K562 (cell line): ENCODE data around the gene BBC3. TPM values are rescaled to one million over a fixed set of nuclear protein-coding genes. Genes with fewer than 3 reads are reported as not detected.

Experiments used
- ARID2 ChIP-seq: fragments of 450-650 bp; IDR thresholded peaks from 2 replicates; pipeline ENCODE4 v1.6.1; 2017; ENCODE audit warnings: antibody characterized with exemption, mild to moderate bottlenecking
- ARNT ChIP-seq, 2 experiments: fragments of 450-650 bp; IDR thresholded peaks; 2 replicates each; pipeline ENCODE4 v1.6.1; 2016; ENCODE audit warnings: mild to moderate bottlenecking in 1 of 2
- BRD4 ChIP-seq: fragments of 200-600 bp; sonication (generic); IDR thresholded peaks from 2 replicates; pipeline ENCODE4 v1.6.1; 2017; ENCODE audit warnings: inconsistent platforms
- CBX3 ChIP-seq, 2 experiments: IDR thresholded peaks; 1 replicate in 1 of 2; 2 replicates in 1 of 2; pipeline ENCODE4 v1.6.1; 2012; ENCODE audit warnings: inconsistent platforms in 2 of 2, low read length in 2 of 2, borderline replicate concordance in 1 of 2, control low read depth in 1 of 2
- FOXK2 ChIP-seq, 2 experiments: fragments of 450-650 bp; IDR thresholded peaks in 1 of 2; conservative IDR thresholded peaks in 1 of 2; 2 replicates each; pipeline ENCODE4 v1.6.1; 2016; ENCODE audit warnings: low read depth in 2 of 2, mild to moderate bottlenecking in 1 of 2
- FUS ChIP-seq: fragments of 200-400 bp; formaldehyde crosslinking; optimal IDR thresholded peaks from 2 replicates; pipeline ENCODE3; 2017; ENCODE audit warnings: low read depth, low read length
- JUND ChIP-seq, 2 experiments: IDR thresholded peaks; 2 replicates in 1 of 2; 3 replicates in 1 of 2; pipeline ENCODE4 v1.6.1; 2011; ENCODE audit warnings: borderline replicate concordance in 2 of 2, low read depth in 2 of 2, low read length in 2 of 2, improper control_type of control experiment in 1 of 2, missing biosample characterization in 1 of 2, missing genetic modification characterization in 1 of 2, missing genetic modification reagents in 1 of 2
- MAFF ChIP-seq: IDR thresholded peaks from 2 replicates; pipeline ENCODE4 v1.6.1; 2012; ENCODE audit warnings: low read length, improper control_type of control experiment
- NR4A1 ChIP-seq, 2 experiments: fragments of 250-450 bp in 1 of 2; fragments of 450-650 bp in 1 of 2; sonication (Bioruptor Pico) in 1 of 2; IDR thresholded peaks; 2 replicates each; pipeline versions ENCODE4 v1.4.0 to v1.6.1; 2016 to 2020; ENCODE audit warnings: mild to moderate bottlenecking in 2 of 2, missing compliant biosample characterization in 1 of 2, missing genetic modification characterization in 1 of 2, moderate library complexity in 1 of 2
- PHB ChIP-seq: fragments of 250-450 bp; sonication (Bioruptor Pico); IDR thresholded peaks from 2 replicates; pipeline ENCODE4 v1.5.0; 2021
- RB1 ChIP-seq: fragments of 450-650 bp; IDR thresholded peaks from 2 replicates; pipeline ENCODE4 v1.6.1; 2017; ENCODE audit warnings: low read depth, mild to moderate bottlenecking
- ZNF140 ChIP-seq: fragments of 250-450 bp; sonication (Bioruptor Pico); IDR thresholded peaks from 2 replicates; pipeline ENCODE4 v1.8.0; 2021; ENCODE audit warnings: moderate library complexity, mild to moderate bottlenecking, inconsistent platforms
- ZNF583 ChIP-seq: fragments of 250-450 bp; sonication (Bioruptor Pico); IDR thresholded peaks from 2 replicates; pipeline ENCODE4 v1.4.0; 2020
- ZNF75A ChIP-seq: fragments of 450-650 bp; formaldehyde crosslinking; IDR thresholded peaks from 2 replicates; pipeline ENCODE4 v1.4.0; 2020; ENCODE audit warnings: mild to moderate bottlenecking
- ZZZ3 ChIP-seq: fragments of 450-650 bp; IDR thresholded peaks from 2 replicates; pipeline ENCODE4 v1.6.1; 2016; ENCODE audit warnings: antibody characterized with exemption, mild to moderate bottlenecking, moderate library complexity
- polyA plus RNA-seq, 8 experiments: library from polyadenylated mRNA; depleted of rRNA in 4 of 8; stranded (reverse) in 5 of 8; unstranded in 3 of 8; fragments of >200 nt; fragmentation: Nextera tagmentation in 2 of 8; fragmentation: Illumina TruSeq in 1 of 8; extraction: Ambion mirVana in 2 of 8; extraction: Trizol in 1 of 8; gene quantifications; 2 replicates each; pipeline versions ENCODE4 v1.2.1 to v1.2.3, GENCODE V29; 2011 to 2014; ENCODE audit warnings: inconsistent platforms in 1 of 8, missing spikeins in 1 of 8
- total RNA-seq, 7 experiments: library from RNA; depleted of rRNA in 6 of 7; stranded (reverse); fragments of >200 nt in 6 of 7; fragmentation: Illumina TruSeq in 2 of 7; extraction: Trizol in 2 of 7; gene quantifications; 2 replicates each; pipeline versions ENCODE4 v1.2.1 to v1.2.3, GENCODE V29; 2011 to 2021; ENCODE audit warnings: low replicate concordance in 1 of 7
- TF ChIP-seq, protein P1 (sequence below), 2 experiments: IDR thresholded peaks; 2 replicates each; pipeline ENCODE4 v1.6.1; 2011; ENCODE audit warnings: borderline replicate concordance in 1 of 2, control low read depth in 1 of 2, low read depth in 1 of 2, low read length in 1 of 2, mild to moderate bottlenecking in 1 of 2, mixed read lengths in 1 of 2, moderate library complexity in 1 of 2; ENCODE audit not compliant: insufficient read depth in 1 of 2, insufficient read length in 1 of 2, poor library complexity in 1 of 2, severe bottlenecking in 1 of 2; ENCODE audit errors: extremely low read depth in 1 of 2
- TF ChIP-seq, protein P2 (sequence below), 2 experiments: fragments of 450-650 bp; conservative IDR thresholded peaks; 2 replicates each; pipeline ENCODE4 v1.6.1; 2017; ENCODE audit warnings: mild to moderate bottlenecking in 2 of 2, moderate library complexity in 2 of 2
- TF ChIP-seq, protein P3 (sequence below): fragments of 200-800 bp; sonication (Bioruptor generic); IDR thresholded peaks from 2 replicates; pipeline ENCODE4 v1.6.1; 2017; ENCODE audit warnings: missing genetic modification characterization, missing compliant biosample characterization
- TF ChIP-seq, protein P4 (sequence below): sonication (generic); formaldehyde crosslinking; IDR thresholded peaks from 2 replicates; pipeline ENCODE4 v1.8.1; 2023; ENCODE audit warnings: mild to moderate bottlenecking, missing genetic modification reagents

BBC3 gene
- total and polyA plus RNA-seq, 9 of the 15 experiments (the other 6 are each of a cell fraction or from before 2014, with no cell fraction given), result 0.15 to 30.7 (median 4.8) TPM

DNA sequence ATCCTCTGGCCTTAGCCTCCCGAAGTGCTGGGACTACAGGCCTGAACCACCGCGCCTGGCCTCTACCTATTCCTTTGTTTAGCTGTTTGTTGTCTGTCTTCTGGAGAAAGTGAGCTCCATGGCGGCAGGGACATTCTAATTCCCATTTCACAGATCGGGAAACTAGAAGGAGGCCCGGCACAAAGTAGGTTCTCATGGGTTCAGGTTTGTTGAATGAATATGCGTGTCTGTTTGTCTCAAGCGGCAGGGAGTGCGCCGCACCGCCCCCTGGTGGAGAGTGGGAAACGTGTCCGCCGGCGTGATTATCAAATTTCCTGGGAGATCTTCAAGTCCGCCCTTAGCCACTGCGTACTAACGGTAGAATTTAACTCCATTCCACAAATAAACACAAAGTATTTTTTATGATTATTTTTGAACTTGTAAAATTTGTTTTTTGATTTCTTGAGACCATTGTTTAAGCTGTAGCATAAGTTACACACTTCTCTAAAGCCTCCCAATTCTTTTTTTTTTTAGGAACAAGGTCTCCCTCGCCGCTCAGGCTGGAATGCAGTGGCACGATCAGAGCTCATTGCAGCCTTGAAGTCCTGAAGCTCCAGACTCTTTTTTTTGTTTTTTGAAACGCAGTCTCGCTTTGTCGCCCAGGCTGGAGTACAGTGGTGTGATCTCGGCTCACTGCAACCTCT, 16.4 kb upstream of the BBC3 start (continued):
- TF ChIP-seq, protein P1, sequence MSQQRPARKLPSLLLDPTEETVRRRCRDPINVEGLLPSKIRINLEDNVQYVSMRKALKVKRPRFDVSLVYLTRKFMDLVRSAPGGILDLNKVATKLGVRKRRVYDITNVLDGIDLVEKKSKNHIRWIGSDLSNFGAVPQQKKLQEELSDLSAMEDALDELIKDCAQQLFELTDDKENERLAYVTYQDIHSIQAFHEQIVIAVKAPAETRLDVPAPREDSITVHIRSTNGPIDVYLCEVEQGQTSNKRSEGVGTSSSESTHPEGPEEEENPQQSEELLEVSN (IDR thresholded peaks at IDR 0.05; ENCODE audit: borderline replicate concordance in 1 of 2, extremely low read depth in 1 of 2, insufficient read depth in 1 of 2, insufficient read length in 1 of 2, low read depth in 1 of 2, low read length in 1 of 2, poor library complexity in 1 of 2, severe bottlenecking in 1 of 2), result peak in 1 of 2 experiments; percentile 31
- TF ChIP-seq ARID2 (peak; percentile 42; the same call in 1 of the 2 replicates), NR4A1 (CRISPR knock-in tag; IDR thresholded peaks at IDR 0.05) (no peak), NR4A1 (tag; IDR thresholded peaks at IDR 0.05) (0 out of 2 replicates have a peak, but pooled peaks have one; percentile 33), BRD4 (0 out of 2 replicates have a peak, but pooled peaks have one; percentile 38), ZZZ3 (no peak), CBX3 (IDR thresholded peaks at IDR 0.05; ENCODE audit: borderline replicate concordance in 1 of 2, low read length in 2 of 2) (peak in 1 of 2 experiments; percentile 93; a peak in 2 of 3 replicates), ZNF140 (CRISPR knock-in tag) (0 out of 2 replicates have a peak, but pooled peaks have one; percentile 12), MAFF (no peak), ARNT (IDR thresholded peaks at IDR 0.05) (peak in 1 of 2 experiments; percentile 47; a peak in 1 of 4 replicates), RB1 (peak; percentile 85), PHB (CRISPR knock-in tag) (0 out of 2 replicates have a peak, but pooled peaks have one; percentile 60), FOXK2 (conservative IDR thresholded peaks at IDR 0.05 in 1 of 2, IDR thresholded peaks at IDR 0.05 in 1 of 2; ENCODE audit: low read depth in 2 of 2) (0 out of 4 replicates have a peak, but pooled peaks of 1 of the 2 experiments have one; percentile 26), FUS (no peak), ZNF583 (CRISPR knock-in tag) (0 out of 2 replicates have a peak, but pooled peaks have one; percentile 33), ZNF75A (no peak), JUND (IDR thresholded peaks at IDR 0.05; ENCODE audit: borderline replicate concordance, low read depth, low read length) (peak; percentile 59), JUND (tag; IDR thresholded peaks at IDR 0.05; ENCODE audit: borderline replicate concordance, low read depth, low read length) (peak; percentile 65; the same call in 1 of the 3 replicates)
- TF ChIP-seq, protein P2, sequence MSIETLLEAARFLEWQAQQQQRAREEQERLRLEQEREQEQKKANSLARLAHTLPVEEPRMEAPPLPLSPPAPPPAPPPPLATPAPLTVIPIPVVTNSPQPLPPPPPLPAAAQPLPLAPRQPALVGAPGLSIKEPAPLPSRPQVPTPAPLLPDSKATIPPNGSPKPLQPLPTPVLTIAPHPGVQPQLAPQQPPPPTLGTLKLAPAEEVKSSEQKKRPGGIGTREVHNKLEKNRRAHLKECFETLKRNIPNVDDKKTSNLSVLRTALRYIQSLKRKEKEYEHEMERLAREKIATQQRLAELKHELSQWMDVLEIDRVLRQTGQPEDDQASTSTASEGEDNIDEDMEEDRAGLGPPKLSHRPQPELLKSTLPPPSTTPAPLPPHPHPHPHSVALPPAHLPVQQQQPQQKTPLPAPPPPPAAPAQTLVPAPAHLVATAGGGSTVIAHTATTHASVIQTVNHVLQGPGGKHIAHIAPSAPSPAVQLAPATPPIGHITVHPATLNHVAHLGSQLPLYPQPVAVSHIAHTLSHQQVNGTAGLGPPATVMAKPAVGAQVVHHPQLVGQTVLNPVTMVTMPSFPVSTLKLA (conservative IDR thresholded peaks at IDR 0.05), result peak; percentile 60 to 69
- TF ChIP-seq, protein P3, sequence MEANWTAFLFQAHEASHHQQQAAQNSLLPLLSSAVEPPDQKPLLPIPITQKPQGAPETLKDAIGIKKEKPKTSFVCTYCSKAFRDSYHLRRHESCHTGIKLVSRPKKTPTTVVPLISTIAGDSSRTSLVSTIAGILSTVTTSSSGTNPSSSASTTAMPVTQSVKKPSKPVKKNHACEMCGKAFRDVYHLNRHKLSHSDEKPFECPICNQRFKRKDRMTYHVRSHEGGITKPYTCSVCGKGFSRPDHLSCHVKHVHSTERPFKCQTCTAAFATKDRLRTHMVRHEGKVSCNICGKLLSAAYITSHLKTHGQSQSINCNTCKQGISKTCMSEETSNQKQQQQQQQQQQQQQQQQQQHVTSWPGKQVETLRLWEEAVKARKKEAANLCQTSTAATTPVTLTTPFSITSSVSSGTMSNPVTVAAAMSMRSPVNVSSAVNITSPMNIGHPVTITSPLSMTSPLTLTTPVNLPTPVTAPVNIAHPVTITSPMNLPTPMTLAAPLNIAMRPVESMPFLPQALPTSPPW (CRISPR knock-in tag), result peak; percentile 33; the same call in 1 of the 2 replicates
- TF ChIP-seq, protein P4, sequence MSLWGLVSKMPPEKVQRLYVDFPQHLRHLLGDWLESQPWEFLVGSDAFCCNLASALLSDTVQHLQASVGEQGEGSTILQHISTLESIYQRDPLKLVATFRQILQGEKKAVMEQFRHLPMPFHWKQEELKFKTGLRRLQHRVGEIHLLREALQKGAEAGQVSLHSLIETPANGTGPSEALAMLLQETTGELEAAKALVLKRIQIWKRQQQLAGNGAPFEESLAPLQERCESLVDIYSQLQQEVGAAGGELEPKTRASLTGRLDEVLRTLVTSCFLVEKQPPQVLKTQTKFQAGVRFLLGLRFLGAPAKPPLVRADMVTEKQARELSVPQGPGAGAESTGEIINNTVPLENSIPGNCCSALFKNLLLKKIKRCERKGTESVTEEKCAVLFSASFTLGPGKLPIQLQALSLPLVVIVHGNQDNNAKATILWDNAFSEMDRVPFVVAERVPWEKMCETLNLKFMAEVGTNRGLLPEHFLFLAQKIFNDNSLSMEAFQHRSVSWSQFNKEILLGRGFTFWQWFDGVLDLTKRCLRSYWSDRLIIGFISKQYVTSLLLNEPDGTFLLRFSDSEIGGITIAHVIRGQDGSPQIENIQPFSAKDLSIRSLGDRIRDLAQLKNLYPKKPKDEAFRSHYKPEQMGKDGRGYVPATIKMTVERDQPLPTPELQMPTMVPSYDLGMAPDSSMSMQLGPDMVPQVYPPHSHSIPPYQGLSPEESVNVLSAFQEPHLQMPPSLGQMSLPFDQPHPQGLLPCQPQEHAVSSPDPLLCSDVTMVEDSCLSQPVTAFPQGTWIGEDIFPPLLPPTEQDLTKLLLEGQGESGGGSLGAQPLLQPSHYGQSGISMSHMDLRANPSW, result no peak
